Measurements from ENCODE around the gene KLHL40. TPM values are rescaled to one million over a fixed set of nuclear protein-coding genes. Genes with fewer than 3 reads are reported as not detected.
A peak's percentile ranks its signal among the peaks of the same experiment; 100 is the strongest.

Gene KLHL40
- polyA plus RNA-seq, 2 of the 4 experiments (the other 2 are of a cell fraction) = not detected

GRCh38 chr3:42666577-42666998, 18.7 kb upstream of the KLHL40 start:
- Histone ChIP-seq H3K4me1 (no peaks in the 10 kb centered on the region), H3K27ac (no peak overlapping the region), H3K4me3 (no peak overlapping the region), H3K9me3 (no peaks in the 10 kb centered on the region), H3K4me2 (no peak overlapping the region)
- 90% methylated on average over 1 of the region's 4 CpGs for WGBS (ENCODE audit: missing lambda C conversion rate)
- no peak for ATAC-seq
- ChIA-PET POLR2A (no interaction called here), CTCF (no interaction called here)
- TF ChIP-seq USF2 (IDR thresholded peaks at IDR 0.05) (no peak), MYC (IDR thresholded peaks at IDR 0.05; ENCODE audit: borderline replicate concordance, low read length) (no peak), CTCF (IDR thresholded peaks at IDR 0.05) (no peak), ELK1 (IDR thresholded peaks at IDR 0.05; ENCODE audit: low read depth, low read length) (no peak), TP53 (CRISPR knock-in tag; IDR thresholded peaks at IDR 0.05) (no peak), RCOR1 (IDR thresholded peaks at IDR 0.05; ENCODE audit: low read depth, low read length) (no peak), RFX5 (IDR thresholded peaks at IDR 0.05) (no peak), JUN (IDR thresholded peaks at IDR 0.05) (no peak), EP300 (IDR thresholded peaks at IDR 0.05) (no peak), HOXB13 (CRISPR knock-in tag; IDR thresholded peaks at IDR 0.05; ENCODE audit: low read depth) (no peak), BHLHE40 (IDR thresholded peaks at IDR 0.05; ENCODE audit: low read depth, low read length) (no peak), ZNF302 (CRISPR knock-in tag; IDR thresholded peaks at IDR 0.05) (no peak), ESRRA (IDR thresholded peaks at IDR 0.05; ENCODE audit: borderline replicate concordance, low read length) (no peak), REST (IDR thresholded peaks at IDR 0.05) (no peak), MAX (IDR thresholded peaks at IDR 0.05) (no peak), TFCP2L1 (CRISPR knock-in tag; IDR thresholded peaks at IDR 0.05) (no peak)
- TF ChIP-seq, protein P1, sequence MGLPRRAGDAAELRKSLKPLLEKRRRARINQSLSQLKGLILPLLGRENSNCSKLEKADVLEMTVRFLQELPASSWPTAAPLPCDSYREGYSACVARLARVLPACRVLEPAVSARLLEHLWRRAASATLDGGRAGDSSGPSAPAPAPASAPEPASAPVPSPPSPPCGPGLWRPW (IDR thresholded peaks at IDR 0.05) = no peak
- DNase-seq (ENCODE audit: low read depth in 1 of 2, low spot score in 1 of 2) = no peak
- FAIRE-seq = no peak

DNA sequence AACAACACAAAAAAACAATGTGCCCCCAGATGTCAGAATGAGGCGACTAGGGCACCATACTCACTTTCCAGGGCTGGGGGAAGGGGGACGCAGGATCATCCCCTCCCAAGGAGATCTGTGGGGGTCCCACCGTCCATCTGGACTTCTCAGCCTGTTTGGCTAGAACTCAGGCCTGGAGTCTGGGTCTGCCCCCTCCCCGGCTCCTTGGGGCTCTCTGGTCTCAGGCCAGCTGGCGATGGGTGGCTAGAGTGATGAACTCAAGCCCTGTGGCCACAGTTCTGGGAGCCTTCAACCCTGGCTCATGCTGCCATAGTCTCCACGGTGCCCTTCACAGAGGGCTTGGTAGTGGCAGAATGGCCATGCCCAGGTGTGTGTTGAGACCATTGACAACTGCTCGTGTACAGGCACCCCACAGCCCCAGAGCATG, 18.2 kb upstream of the KLHL40 start:
- FAIRE-seq (no peak), ATAC-seq (peak in 1 of 2 experiments; percentile 7; a peak in 1 of 6 replicates), DNase-seq (ENCODE audit: low read depth in 1 of 2, low spot score in 1 of 2) (no peak)
- H3K27ac ChIP-seq = no peak overlapping the region
- ChIA-PET POLR2A (no interaction called here), CTCF (no interaction called here)
- no peaks in the 10 kb centered on the region for H3K9me3 ChIP-seq
- no peaks in the 10 kb centered on the region for H3K4me1 ChIP-seq
- no peak overlapping the region for H3K4me2 ChIP-seq
- 62% methylated on average over 5 of the region's 7 CpGs for WGBS (ENCODE audit: missing lambda C conversion rate)
- H3K4me3 ChIP-seq = no peak overlapping the region
- TF ChIP-seq ZC3H11A (IDR thresholded peaks at IDR 0.05) = no peak
- TF ChIP-seq, protein P2, sequence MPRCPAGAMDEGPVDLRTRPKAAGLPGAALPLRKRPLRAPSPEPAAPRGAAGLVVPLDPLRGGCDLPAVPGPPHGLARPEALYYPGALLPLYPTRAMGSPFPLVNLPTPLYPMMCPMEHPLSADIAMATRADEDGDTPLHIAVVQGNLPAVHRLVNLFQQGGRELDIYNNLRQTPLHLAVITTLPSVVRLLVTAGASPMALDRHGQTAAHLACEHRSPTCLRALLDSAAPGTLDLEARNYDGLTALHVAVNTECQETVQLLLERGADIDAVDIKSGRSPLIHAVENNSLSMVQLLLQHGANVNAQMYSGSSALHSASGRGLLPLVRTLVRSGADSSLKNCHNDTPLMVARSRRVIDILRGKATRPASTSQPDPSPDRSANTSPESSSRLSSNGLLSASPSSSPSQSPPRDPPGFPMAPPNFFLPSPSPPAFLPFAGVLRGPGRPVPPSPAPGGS (IDR thresholded peaks at IDR 0.05) = no peak
- TF ChIP-seq, protein P3, sequence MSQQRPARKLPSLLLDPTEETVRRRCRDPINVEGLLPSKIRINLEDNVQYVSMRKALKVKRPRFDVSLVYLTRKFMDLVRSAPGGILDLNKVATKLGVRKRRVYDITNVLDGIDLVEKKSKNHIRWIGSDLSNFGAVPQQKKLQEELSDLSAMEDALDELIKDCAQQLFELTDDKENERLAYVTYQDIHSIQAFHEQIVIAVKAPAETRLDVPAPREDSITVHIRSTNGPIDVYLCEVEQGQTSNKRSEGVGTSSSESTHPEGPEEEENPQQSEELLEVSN (IDR thresholded peaks at IDR 0.05; ENCODE audit: borderline replicate concordance, low read depth) = no peak
- TF ChIP-seq CHD4 (IDR thresholded peaks at IDR 0.05; ENCODE audit: borderline replicate concordance) = no peak
- TF ChIP-seq, protein P1 (IDR thresholded peaks at IDR 0.05) = no peak
- no peak for TF ChIP-seq POLR2A (IDR thresholded peaks at IDR 0.05; ENCODE audit: low read length)
- TF ChIP-seq NR3C1 (IDR thresholded peaks at IDR 0.05) = no peak
- TF ChIP-seq ZSCAN20 (CRISPR knock-in tag; IDR thresholded peaks at IDR 0.05) = no peak
- no peak for TF ChIP-seq ESRRA (IDR thresholded peaks at IDR 0.05; ENCODE audit: borderline replicate concordance, low read length)
- TF ChIP-seq ZNF302 (CRISPR knock-in tag; IDR thresholded peaks at IDR 0.05) = no peak
- TF ChIP-seq JUNB (IDR thresholded peaks at IDR 0.05) = no peak
- no peak for TF ChIP-seq RARB (CRISPR knock-in tag; IDR thresholded peaks at IDR 0.05)
- no peak for TF ChIP-seq SMC3 (IDR thresholded peaks at IDR 0.05)
- TF ChIP-seq CBX8 (IDR thresholded peaks at IDR 0.05) = no peak
- TF ChIP-seq MYC (IDR thresholded peaks at IDR 0.05; ENCODE audit: borderline replicate concordance, low read length) = no peak
- TF ChIP-seq RAD21 (conservative IDR thresholded peaks at IDR 0.05 in 1 of 2, IDR thresholded peaks at IDR 0.05 in 1 of 2) = no peak

Data from A549 (cell line).